GM19043 (cell line): ENCODE measurements around the gene WWOX.
"Not testable (repeated sequence)": the region's sequence is repeated elsewhere in the genome, so short reads cannot be mapped to it uniquely, and the experiment has no call there.

ENCODE experiments used
- ATAC-seq: cut with Tn5 transposase; IDR thresholded peaks from one replicate; pipeline ENCODE4 v1.9.1; 2021; ENCODE audit warnings: low read depth; ENCODE audit not compliant: unreplicated experiment

WWOX gene

DNA sequence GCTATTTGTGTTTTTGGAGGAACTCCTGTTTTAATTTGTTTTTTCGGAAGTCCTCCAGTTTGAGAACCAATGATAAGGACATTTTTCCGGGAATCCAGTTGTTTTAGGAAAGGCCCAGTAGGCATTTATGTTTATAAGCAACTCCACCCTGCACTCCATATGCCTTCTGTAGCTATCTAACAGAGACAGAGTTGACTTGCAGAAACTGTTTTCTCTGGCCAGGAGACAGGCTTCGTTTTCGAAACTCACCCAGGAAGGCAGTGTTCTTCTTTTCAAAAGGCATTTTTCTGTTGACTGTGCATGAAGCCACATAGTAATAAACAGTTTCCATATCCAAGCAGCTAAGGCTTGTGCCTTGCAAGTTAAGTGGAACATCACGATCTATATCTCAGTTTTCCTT lies 587.1 kb downstream of the WWOX start:
- no peak for ATAC-seq

GRCh38 chr16:78689028-78689427 lies 589.6 kb downstream of the WWOX start:
- ATAC-seq = no peak

GRCh38 chr16:78689536-78689935 lies 590.1 kb downstream of the WWOX start:
- ATAC-seq = no peak

GRCh38 chr16:78690510-78690909 lies 591.1 kb downstream of the WWOX start:
- no peak for ATAC-seq

GRCh38 chr16:78691746-78692145 lies 592.3 kb downstream of the WWOX start:
- ATAC-seq = not testable (repeated sequence)

DNA sequence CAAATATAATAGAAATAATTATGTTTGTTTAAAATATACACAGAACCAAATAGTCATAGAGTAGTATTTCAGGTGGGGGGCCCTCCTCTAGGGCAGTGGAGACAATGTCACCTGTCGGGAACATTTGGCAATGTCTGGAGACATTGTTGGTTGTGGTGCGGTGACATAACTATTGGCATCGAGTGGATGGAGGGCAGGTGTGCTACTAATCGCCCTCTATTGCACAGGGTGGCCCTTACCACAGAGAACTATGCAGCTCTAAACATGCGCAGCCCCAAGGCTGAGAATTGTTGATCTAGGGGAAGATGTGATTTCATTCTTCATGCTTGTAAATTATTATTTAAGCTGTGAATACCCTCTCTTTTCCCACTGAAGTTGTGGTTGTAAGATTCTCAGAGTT lies 594.0 kb downstream of the WWOX start:
- ATAC-seq = no peak

DNA sequence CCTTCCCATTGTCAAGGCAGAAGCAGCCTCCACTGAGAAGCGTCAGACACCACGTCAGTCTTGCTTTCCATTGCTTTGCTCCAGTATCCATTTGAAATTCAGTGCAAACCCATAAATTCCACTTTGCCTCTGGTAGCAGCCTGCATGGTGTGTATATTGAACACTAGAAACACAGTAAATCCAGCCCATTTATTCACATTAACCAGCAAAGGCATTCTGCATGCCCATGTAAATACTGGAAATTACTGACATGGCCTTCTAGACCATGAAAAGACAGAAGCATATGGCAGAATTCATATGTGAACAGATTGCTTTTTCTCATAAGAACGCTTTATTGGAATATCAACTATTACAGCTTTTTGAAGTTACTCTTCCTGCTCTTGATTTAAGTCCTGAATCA lies 595.0 kb downstream of the WWOX start:
- ATAC-seq = no peak

GRCh38 chr16:78695391-78695790 lies 595.9 kb downstream of the WWOX start:
- no peak for ATAC-seq

GRCh38 chr16:78696797-78697196 lies 597.3 kb downstream of the WWOX start:
- no peak for ATAC-seq

- no peak for ATAC-seq
Measured at GRCh38 chr16:78697426-78697825, 598.0 kb downstream of the WWOX start.

DNA sequence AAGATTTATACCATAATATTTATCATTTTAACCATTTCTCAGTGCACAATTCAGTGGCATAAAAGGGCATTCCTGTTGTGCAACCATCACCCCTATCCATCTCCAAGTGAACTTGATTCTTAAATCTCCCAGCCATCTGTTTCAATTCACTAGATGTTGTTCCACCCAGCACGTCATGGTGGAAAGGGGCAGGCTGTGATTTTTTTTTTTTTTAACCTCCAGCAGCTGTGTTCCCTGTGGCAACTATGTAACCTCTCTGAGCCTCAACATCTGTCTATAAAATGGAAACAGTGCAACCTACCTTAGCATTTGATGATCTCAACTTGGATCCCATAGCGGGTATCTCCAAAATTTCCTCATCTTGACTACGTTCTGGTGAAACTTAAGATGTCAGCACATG lies 604.5 kb downstream of the WWOX start:
- ATAC-seq = no peak

GRCh38 chr16:78704416-78704815 lies 605.0 kb downstream of the WWOX start:
- ATAC-seq = no peak

GRCh38 chr16:78705694-78706093 lies 606.2 kb downstream of the WWOX start:
- ATAC-seq = no peak

DNA sequence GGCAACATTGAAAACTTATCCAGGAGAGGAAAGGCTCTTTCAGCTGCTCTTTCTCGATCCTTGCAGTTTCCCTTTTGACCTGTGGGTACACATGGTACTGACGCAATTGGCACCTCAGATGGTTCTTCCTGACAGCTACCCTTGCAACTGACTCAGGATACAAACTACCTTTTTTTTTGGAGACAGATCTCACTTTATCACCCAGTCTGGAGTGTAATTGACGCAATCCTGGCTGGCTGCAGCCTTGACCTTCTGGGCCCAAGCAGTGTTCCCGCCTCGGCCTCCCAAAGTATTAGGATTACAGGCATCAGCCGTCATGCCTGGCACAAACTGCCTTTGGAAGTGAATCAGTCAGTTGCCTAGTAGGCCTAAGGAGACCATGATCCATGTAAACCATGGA lies 607.2 kb downstream of the WWOX start:
- ATAC-seq = no peak

- no peak for ATAC-seq
Measured at GRCh38 chr16:78709137-78709884, 609.9 kb downstream of the WWOX start.

DNA sequence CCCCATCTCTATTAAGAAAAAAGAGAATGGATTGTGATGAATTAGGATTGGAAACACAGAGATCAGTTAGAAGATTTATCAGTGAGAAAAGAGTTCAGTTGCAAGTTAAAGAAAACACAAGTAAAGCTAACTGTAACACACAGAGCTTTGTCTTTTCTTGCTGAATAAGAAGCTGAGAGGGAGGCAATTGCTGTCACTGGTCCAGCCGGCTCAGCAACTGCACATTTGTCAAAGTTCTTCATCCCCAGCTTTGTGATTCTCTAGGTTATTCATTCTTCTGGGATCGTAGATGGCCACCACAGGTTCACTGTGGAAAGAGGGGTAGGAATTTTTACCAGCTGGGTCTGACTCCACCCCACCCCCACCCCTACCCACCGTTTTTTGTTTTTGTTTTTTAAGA lies 615.7 kb downstream of the WWOX start:
- no peak for ATAC-seq

DNA sequence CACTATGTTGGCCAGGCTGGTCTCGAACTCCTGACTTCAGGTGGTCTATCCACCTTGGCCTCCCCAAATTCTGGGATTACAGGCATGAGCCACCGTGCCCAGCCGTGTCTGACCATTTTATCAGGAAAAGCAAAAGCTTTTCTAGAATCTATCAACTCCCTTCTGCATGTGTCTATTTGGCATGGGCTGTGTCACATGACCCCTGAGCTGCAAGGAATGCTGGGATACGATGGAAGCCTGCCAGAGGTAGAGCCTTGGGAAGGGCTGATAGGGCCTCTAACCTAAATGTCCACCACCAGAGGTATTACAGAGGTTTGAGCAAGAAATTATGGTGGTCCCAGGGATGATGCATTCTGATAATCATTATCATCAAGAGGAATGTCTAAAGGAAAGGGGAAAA lies 616.2 kb downstream of the WWOX start:
- no peak for ATAC-seq

DNA sequence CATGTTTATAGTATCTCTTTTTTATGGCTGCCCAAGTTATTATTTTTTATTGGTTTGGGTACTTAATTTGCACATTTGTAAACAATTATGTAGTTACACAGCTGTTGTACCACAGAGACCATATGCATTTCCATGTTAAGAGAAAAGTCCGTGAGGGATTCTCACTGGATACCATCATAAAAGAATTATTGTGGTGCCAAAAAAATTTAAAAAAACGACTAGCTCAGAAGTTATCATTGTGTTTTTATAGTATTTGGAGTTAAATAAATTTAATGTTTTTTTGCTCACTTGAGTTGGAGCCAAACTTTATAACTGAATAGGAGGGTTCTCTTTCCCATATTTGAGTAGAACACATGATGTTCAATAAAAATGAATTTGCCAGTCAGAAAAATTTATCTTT lies 618.7 kb downstream of the WWOX start:
- ATAC-seq = no peak

- no peak for ATAC-seq
Measured at GRCh38 chr16:78720416-78720815, 621.0 kb downstream of the WWOX start.

- no peak for ATAC-seq
Measured at GRCh38 chr16:78727536-78727935, 628.1 kb downstream of the WWOX start.

- ATAC-seq = no peak
Measured at GRCh38 chr16:78729687-78730086, 630.2 kb downstream of the WWOX start.

- no peak for ATAC-seq
Measured at GRCh38 chr16:78731785-78732184, 632.3 kb downstream of the WWOX start.

DNA sequence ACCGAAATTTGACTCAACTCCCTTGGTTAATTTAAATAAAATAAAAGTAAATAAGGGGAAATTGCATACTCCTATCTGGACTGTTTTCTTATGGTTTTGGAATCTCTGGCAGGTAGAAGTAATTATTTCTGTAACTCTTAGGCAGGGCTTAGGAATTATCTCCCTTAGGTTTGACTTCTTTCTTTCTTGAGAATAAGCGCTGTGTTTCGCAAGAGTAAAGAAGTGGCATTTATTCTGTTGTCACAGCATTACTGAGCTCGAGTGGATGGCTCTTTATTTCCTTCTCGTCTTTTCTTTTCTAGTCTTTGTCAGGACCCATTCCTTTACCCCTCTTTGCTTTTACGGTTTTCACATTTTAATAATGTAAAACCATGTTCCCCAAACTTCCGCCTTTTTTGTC lies 633.2 kb downstream of the WWOX start:
- ATAC-seq = no peak
